Measurements from ENCODE around the gene S100A16.

DNA sequence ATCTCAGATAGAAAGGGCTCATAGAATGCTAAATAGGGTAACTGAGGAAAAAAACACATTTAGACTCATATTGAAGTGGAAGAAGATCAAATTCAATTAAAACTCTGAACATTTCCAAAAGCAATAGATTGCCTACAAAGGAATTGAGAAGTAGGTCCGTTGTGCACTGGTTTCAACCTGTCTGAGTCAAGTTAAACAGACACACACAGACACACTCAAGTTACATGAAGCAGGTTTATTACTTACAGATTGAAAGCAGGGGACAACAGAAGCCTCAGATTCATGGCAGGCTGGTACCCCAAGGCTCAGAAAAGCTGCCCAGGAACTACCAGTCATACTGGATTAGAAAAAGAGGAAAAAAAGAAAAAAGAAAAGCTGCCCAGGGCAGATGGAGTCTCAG lies 26.6 kb downstream of the S100A16 start:
- TF ChIP-seq, protein P1, sequence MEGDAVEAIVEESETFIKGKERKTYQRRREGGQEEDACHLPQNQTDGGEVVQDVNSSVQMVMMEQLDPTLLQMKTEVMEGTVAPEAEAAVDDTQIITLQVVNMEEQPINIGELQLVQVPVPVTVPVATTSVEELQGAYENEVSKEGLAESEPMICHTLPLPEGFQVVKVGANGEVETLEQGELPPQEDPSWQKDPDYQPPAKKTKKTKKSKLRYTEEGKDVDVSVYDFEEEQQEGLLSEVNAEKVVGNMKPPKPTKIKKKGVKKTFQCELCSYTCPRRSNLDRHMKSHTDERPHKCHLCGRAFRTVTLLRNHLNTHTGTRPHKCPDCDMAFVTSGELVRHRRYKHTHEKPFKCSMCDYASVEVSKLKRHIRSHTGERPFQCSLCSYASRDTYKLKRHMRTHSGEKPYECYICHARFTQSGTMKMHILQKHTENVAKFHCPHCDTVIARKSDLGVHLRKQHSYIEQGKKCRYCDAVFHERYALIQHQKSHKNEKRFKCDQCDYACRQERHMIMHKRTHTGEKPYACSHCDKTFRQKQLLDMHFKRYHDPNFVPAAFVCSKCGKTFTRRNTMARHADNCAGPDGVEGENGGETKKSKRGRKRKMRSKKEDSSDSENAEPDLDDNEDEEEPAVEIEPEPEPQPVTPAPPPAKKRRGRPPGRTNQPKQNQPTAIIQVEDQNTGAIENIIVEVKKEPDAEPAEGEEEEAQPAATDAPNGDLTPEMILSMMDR (optimal IDR thresholded peaks at IDR 0.05 in 1 of 3, IDR thresholded peaks at IDR 0.05 in 1 of 3, conservative IDR thresholded peaks at IDR 0.05 in 1 of 3; ENCODE audit: extremely low read depth in 1 of 3, insufficient read depth in 2 of 3, low read length in 3 of 3), result no peak
- no peak for TF ChIP-seq EZH2 (IDR thresholded peaks at IDR 0.05; ENCODE audit: low read length)

All from keratinocyte (primary cell).